Lower leg skin (tissue), 3 donors: Measurements from ENCODE around the gene ROR2.

Source experiments
- POLR2A ChIP-seq, 2 donors: fragments of 450-650 bp; IDR thresholded peaks; one replicate each; pipeline ENCODE4 v1.6.1; 2016 to 2017; ENCODE audit warnings: antibody characterized with exemption in 2 of 2, mild to moderate bottlenecking in 1 of 2, moderate library complexity in 1 of 2
- TF ChIP-seq, protein P1 (sequence below), 3 donors: fragments of 450-650 bp; IDR thresholded peaks; one replicate each; pipeline ENCODE4 v1.5.1; 2016; ENCODE audit warnings: antibody characterized with exemption in 3 of 3, mild to moderate bottlenecking in 3 of 3, moderate library complexity in 2 of 3

GRCh38 chr9:91771864-91772263, 178.2 kb downstream of the ROR2 start:
- TF ChIP-seq, protein P1, sequence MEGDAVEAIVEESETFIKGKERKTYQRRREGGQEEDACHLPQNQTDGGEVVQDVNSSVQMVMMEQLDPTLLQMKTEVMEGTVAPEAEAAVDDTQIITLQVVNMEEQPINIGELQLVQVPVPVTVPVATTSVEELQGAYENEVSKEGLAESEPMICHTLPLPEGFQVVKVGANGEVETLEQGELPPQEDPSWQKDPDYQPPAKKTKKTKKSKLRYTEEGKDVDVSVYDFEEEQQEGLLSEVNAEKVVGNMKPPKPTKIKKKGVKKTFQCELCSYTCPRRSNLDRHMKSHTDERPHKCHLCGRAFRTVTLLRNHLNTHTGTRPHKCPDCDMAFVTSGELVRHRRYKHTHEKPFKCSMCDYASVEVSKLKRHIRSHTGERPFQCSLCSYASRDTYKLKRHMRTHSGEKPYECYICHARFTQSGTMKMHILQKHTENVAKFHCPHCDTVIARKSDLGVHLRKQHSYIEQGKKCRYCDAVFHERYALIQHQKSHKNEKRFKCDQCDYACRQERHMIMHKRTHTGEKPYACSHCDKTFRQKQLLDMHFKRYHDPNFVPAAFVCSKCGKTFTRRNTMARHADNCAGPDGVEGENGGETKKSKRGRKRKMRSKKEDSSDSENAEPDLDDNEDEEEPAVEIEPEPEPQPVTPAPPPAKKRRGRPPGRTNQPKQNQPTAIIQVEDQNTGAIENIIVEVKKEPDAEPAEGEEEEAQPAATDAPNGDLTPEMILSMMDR (IDR thresholded peaks at IDR 0.05): no peak
- no peak for TF ChIP-seq POLR2A (IDR thresholded peaks at IDR 0.05)
